HepG2 (cell line): ENCODE results near the gene RABIF. TPM values are rescaled to one million over a fixed set of nuclear protein-coding genes. Genes with fewer than 3 reads are reported as not detected.

ENCODE experiments used
- ATAC-seq: fragments of 200-7000 bp; cut with Tn5 transposase; 3 replicates; pipeline ENCODE4 v1.9.1; 2020; ENCODE audit warnings: mild to moderate bottlenecking, moderate library complexity
- BruUV-seq: library from RNA; stranded (reverse); fragments of 400-500 nt; replicated peaks from 2 replicates; lab custom pipeline; 2021; lab: Mats Ljungman, UMichigan
- CTCF ChIA-PET: fragments of 300-600 bp; formaldehyde crosslinking; extraction: SDS; loops from one replicate; lab custom pipeline; 2021; ENCODE audit warnings: low total read pairs, inconsistent platforms, low intra/inter-chr PET ratio; lab: Yijun Ruan, JAX
- POLR2A ChIA-PET: fragments of 350-600 bp; sonication (Branson Sonifier 250); formaldehyde crosslinking; loops from one replicate; lab custom pipeline; 2020; ENCODE audit warnings: antibody characterized with exemption, inconsistent platforms; lab: Yijun Ruan, JAX
- DNase-seq: peaks from one replicate; pipeline ENCODE4 v3.0.0-alpha.2; 2015; ENCODE audit warnings: low spot score
- FAIRE-seq: peaks from 3 replicates; lab custom pipeline; 2011; peaks lifted over from hg19 to GRCh38; lab: Jason Lieb, UNC
- H2AFZ ChIP-seq: one replicate; pipeline ENCODE4 v1.6.1; 2011; ENCODE audit warnings: low read length, inconsistent platforms
- H3K27ac ChIP-seq: fragments of 300-600 bp; 3 replicates; pipeline ENCODE4 v1.8.0; 2011; ENCODE audit warnings: mixed run types, mild to moderate bottlenecking, mixed read lengths, low read length, inconsistent platforms; ENCODE audit not compliant: insufficient read depth; ENCODE audit errors: extremely low read length
- H3K27me3 ChIP-seq, 2 experiments: fragments of 200-600 bp in 1 of 2; 2 replicates in 1 of 2; 3 replicates in 1 of 2; pipeline versions ENCODE4 v1.6.0 to v1.8.0; 2011; ENCODE audit warnings: low read length in 2 of 2, mild to moderate bottlenecking in 2 of 2, moderate library complexity in 2 of 2, inconsistent platforms in 1 of 2; ENCODE audit not compliant: insufficient read depth in 2 of 2, control insufficient read depth in 1 of 2
- H3K36me3 ChIP-seq, 2 experiments: fragments of 200-600 bp in 1 of 2; replicated peaks in 1 of 2; 2 replicates in 1 of 2; 3 replicates in 1 of 2; pipeline versions ENCODE4 v1.5.1 to v1.8.0; 2011; ENCODE audit warnings: low read length in 2 of 2, inconsistent platforms in 1 of 2; ENCODE audit not compliant: insufficient read depth in 2 of 2, control insufficient read depth in 1 of 2
- H3K4me1 ChIP-seq: 2 replicates; pipeline ENCODE4 v1.5.1; 2012; ENCODE audit warnings: low read length, inconsistent platforms; ENCODE audit not compliant: insufficient read depth
- H3K4me2 ChIP-seq: 2 replicates; pipeline ENCODE4 v1.6.0; 2011; ENCODE audit warnings: low read depth, low read length, inconsistent platforms
- H3K4me3 ChIP-seq, 3 experiments: fragments of 200-600 bp in 1 of 3; sonication (generic), shearing (Covaris generic) in 1 of 3; replicated peaks in 1 of 3; 2 replicates each; pipeline ENCODE4 v1.5.1; 2011 to 2016; ENCODE audit warnings: low read length in 3 of 3, inconsistent platforms in 2 of 3, low read depth in 2 of 3, mild to moderate bottlenecking in 2 of 3, control low read depth in 1 of 3, mixed read lengths in 1 of 3; ENCODE audit not compliant: insufficient read depth in 1 of 3
- H3K79me2 ChIP-seq: one replicate; pipeline ENCODE4 v1.6.1; 2011; ENCODE audit warnings: low read length, inconsistent platforms; ENCODE audit not compliant: insufficient read depth
- H3K9ac ChIP-seq: 2 replicates; pipeline ENCODE4 v1.6.0; 2011; ENCODE audit warnings: mild to moderate bottlenecking, low read depth, low read length, inconsistent platforms; ENCODE audit not compliant: insufficient read depth
- H3K9me3 ChIP-seq: 2 replicates; pipeline ENCODE4 v1.5.1; 2012; ENCODE audit warnings: mild to moderate bottlenecking, low read length
- H4K20me1 ChIP-seq: 2 replicates; pipeline ENCODE4 v1.6.0; 2011; ENCODE audit warnings: inconsistent platforms, mild to moderate bottlenecking, low read length, moderate library complexity; ENCODE audit not compliant: insufficient read depth
- ATF7 ChIP-seq, 2 experiments: fragments of 450-650 bp in 1 of 2; sonication (generic) in 1 of 2; formaldehyde crosslinking in 1 of 2; IDR thresholded peaks; 2 replicates each; pipeline versions ENCODE4 v1.4.0 to v1.6.1; 2016 to 2020; ENCODE audit warnings: antibody characterized with exemption in 1 of 2, mild to moderate bottlenecking in 1 of 2, missing genetic modification reagents in 1 of 2
- BRCA1 ChIP-seq: sonication (generic); formaldehyde crosslinking; IDR thresholded peaks from 2 replicates; pipeline ENCODE4 v1.4.0; 2020; ENCODE audit warnings: missing genetic modification reagents
- CENPT ChIP-seq: sonication (generic); formaldehyde crosslinking; IDR thresholded peaks from 2 replicates; pipeline ENCODE4 v1.8.0; 2022; ENCODE audit warnings: low read depth, mild to moderate bottlenecking, moderate library complexity, missing genetic modification reagents
- HNF4A ChIP-seq: sonication (generic); formaldehyde crosslinking; IDR thresholded peaks from 2 replicates; pipeline ENCODE4 v1.4.0; 2020; ENCODE audit warnings: missing genetic modification reagents
- HNRNPL ChIP-seq: fragments of 200-400 bp; formaldehyde crosslinking; IDR thresholded peaks from 2 replicates; pipeline ENCODE4 v1.6.1; 2017; ENCODE audit warnings: mild to moderate bottlenecking, low read depth, low read length
- NFATC3 ChIP-seq: sonication (generic); formaldehyde crosslinking; IDR thresholded peaks from 2 replicates; pipeline ENCODE4 v1.5.1; 2020; ENCODE audit warnings: mild to moderate bottlenecking, missing genetic modification reagents
- PAF1 ChIP-seq: IDR thresholded peaks from 2 replicates; pipeline ENCODE4 v1.6.1; 2016; ENCODE audit warnings: missing genetic modification reagents, missing compliant biosample characterization
- PHF21A ChIP-seq: sonication (generic); formaldehyde crosslinking; IDR thresholded peaks from 2 replicates; pipeline ENCODE4 v1.5.0; 2020; ENCODE audit warnings: mild to moderate bottlenecking, missing genetic modification reagents
- REPIN1 ChIP-seq: sonication (generic); formaldehyde crosslinking; IDR thresholded peaks from 2 replicates; pipeline ENCODE4 v1.8.0; 2022; ENCODE audit warnings: missing genetic modification reagents, low read depth, mild to moderate bottlenecking, borderline replicate concordance
- RFX3 ChIP-seq: IDR thresholded peaks from 2 replicates; pipeline ENCODE4 v1.6.1; 2016; ENCODE audit warnings: missing biosample characterization, missing genetic modification reagents
- SMC3 ChIP-seq: IDR thresholded peaks from 2 replicates; pipeline ENCODE4 v1.6.1; 2011; ENCODE audit warnings: low read length, improper control_type of control experiment
- STAG1 ChIP-seq: sonication (generic); formaldehyde crosslinking; IDR thresholded peaks from 2 replicates; pipeline ENCODE4 v1.4.0; 2020; ENCODE audit warnings: missing genetic modification reagents
- STAT5B ChIP-seq: sonication (generic); formaldehyde crosslinking; IDR thresholded peaks from 2 replicates; pipeline ENCODE4 v1.4.0; 2020; ENCODE audit warnings: missing genetic modification reagents
- TEAD2 ChIP-seq: sonication (generic); formaldehyde crosslinking; IDR thresholded peaks from 2 replicates; pipeline ENCODE4 v1.9.0; 2021; ENCODE audit warnings: missing genetic modification reagents
- YEATS4 ChIP-seq: sonication (generic); formaldehyde crosslinking; IDR thresholded peaks from 2 replicates; pipeline ENCODE4 v1.4.0; 2020; ENCODE audit warnings: missing genetic modification reagents, borderline replicate concordance
- ZFY ChIP-seq: sonication (generic); formaldehyde crosslinking; IDR thresholded peaks from 2 replicates; pipeline ENCODE4 v1.4.0; 2020; ENCODE audit warnings: missing genetic modification reagents
- ZNF263 ChIP-seq: sonication (generic); formaldehyde crosslinking; IDR thresholded peaks from 2 replicates; pipeline ENCODE4 v1.4.0; 2020; ENCODE audit warnings: missing genetic modification reagents
- ZNF326 ChIP-seq: sonication (generic); formaldehyde crosslinking; IDR thresholded peaks from 2 replicates; pipeline ENCODE4 v1.4.0; 2020; ENCODE audit warnings: missing genetic modification reagents, borderline replicate concordance
- ZNF451 ChIP-seq: sonication (generic); formaldehyde crosslinking; IDR thresholded peaks from 2 replicates; pipeline ENCODE4 v1.5.0; 2020; ENCODE audit warnings: mild to moderate bottlenecking, missing genetic modification reagents
- ZNF530 ChIP-seq: sonication (generic); formaldehyde crosslinking; IDR thresholded peaks from 2 replicates; pipeline ENCODE4 v1.5.0; 2020; ENCODE audit warnings: low read depth, mild to moderate bottlenecking, missing genetic modification reagents
- ZNF549 ChIP-seq: sonication (generic); formaldehyde crosslinking; IDR thresholded peaks from 2 replicates; pipeline ENCODE4 v1.5.0; 2020; ENCODE audit warnings: missing genetic modification reagents
- ZNF605 ChIP-seq: sonication (generic); formaldehyde crosslinking; IDR thresholded peaks from 2 replicates; pipeline ENCODE4 v1.8.0; 2022; ENCODE audit warnings: mild to moderate bottlenecking, missing genetic modification reagents
- WGBS: methylation state at CpG from one replicate; pipeline ENCODE4 v1.1.6; 2017; ENCODE audit warnings: low lambda C conversion rate; 5-methylcytosine and 5-hydroxymethylcytosine counted together
- in situ Hi-C: cut with HindIII; loops from 2 replicates; pipeline ENCODE4 v1.10.0; 2017; ENCODE audit warnings: low pct_unique_long_range_greater_than_20kb; ENCODE audit not compliant: extremely low pct_ligation_motif_present
- intact Hi-C: fragments of 100-400 bp; cut with micrococcal nuclease; formaldehyde crosslinking; loops from one replicate; pipeline ENCODE4 v1.10.0; 2022; ENCODE audit not compliant: unreplicated experiment
- polyA plus RNA-seq, 8 experiments: library from polyadenylated mRNA; depleted of rRNA in 3 of 8; stranded (reverse) in 7 of 8; unstranded in 1 of 8; fragments of >200 nt; fragmentation: Illumina TruSeq in 4 of 8; extraction: Trizol in 4 of 8; gene quantifications; 2 replicates each; pipeline versions ENCODE4 v1.2.1 to v1.2.3, GENCODE V29; 2011 to 2016; ENCODE audit warnings: low read depth in 4 of 8, missing spikeins in 1 of 8, mixed read lengths in 1 of 8; ENCODE audit not compliant: insufficient read depth in 1 of 8
- total RNA-seq, 5 experiments: library from RNA; depleted of rRNA; stranded (reverse); fragments of >200 nt; fragmentation: Illumina TruSeq; extraction: Trizol; gene quantifications; 2 replicates each; pipeline ENCODE4 v1.2.3, GENCODE V29; 2016; ENCODE audit warnings: low read depth in 1 of 5
- TF ChIP-seq, protein P1 (sequence below): sonication (generic); formaldehyde crosslinking; IDR thresholded peaks from 2 replicates; pipeline ENCODE4 v1.8.0; 2022; ENCODE audit warnings: mild to moderate bottlenecking, missing genetic modification reagents

Gene RABIF
- total and polyA plus RNA-seq, 2 of the 13 experiments (the other 11 are each of a cell fraction or from before 2014, with no cell fraction given), result 7.6 to 8.3 TPM

DNA sequence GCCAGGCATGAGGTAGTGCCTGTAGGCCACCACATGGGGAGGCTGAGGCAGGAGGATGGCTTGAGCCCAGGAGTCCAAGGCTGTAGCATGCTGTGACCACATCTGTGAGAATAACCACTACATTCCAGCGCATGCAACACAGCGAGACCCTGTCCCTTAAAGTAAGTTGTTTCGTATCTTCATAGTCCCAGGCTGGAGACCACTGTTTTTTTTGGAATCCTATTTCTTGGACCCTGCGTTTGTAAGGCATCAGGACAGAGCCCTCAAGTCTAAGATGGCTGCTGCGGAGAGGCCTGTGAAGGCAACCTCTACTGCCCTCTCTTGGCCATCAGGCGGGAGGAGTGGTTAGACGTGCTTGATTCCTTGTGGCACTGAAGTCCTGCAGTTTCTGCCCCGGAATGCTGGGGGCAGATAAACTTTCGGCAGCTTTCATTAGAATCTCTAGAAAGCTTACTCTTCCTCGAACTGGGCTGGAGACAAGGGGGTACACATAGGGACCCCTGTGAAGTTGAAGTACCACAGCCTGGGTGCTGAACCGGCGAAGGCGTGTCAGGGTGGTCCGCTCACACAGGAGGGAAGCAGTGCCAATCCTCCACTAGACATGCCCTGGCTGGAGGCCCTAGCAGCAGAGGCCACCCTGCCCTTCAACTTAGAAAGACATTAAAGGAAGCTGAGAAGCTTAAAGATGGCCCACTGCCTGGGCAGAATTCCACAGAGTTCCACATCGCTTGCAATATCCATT, 36.6 kb downstream of the RABIF start (continued):
- TF ChIP-seq RFX3 (CRISPR knock-in tag), result no peak
- TF ChIP-seq ZNF326, result no peak
- TF ChIP-seq ZNF530 (CRISPR knock-in tag), result no peak
- TF ChIP-seq STAG1 (CRISPR knock-in tag), result peak; percentile 59
- no peak for TF ChIP-seq ATF7 (IDR thresholded peaks at IDR 0.05)
- no peak for TF ChIP-seq ATF7 (CRISPR knock-in tag; IDR thresholded peaks at IDR 0.05)
- TF ChIP-seq CENPT (CRISPR knock-in tag), result no peak
- peak; percentile 36; the same call in 1 of the 2 replicates for TF ChIP-seq SMC3

DNA sequence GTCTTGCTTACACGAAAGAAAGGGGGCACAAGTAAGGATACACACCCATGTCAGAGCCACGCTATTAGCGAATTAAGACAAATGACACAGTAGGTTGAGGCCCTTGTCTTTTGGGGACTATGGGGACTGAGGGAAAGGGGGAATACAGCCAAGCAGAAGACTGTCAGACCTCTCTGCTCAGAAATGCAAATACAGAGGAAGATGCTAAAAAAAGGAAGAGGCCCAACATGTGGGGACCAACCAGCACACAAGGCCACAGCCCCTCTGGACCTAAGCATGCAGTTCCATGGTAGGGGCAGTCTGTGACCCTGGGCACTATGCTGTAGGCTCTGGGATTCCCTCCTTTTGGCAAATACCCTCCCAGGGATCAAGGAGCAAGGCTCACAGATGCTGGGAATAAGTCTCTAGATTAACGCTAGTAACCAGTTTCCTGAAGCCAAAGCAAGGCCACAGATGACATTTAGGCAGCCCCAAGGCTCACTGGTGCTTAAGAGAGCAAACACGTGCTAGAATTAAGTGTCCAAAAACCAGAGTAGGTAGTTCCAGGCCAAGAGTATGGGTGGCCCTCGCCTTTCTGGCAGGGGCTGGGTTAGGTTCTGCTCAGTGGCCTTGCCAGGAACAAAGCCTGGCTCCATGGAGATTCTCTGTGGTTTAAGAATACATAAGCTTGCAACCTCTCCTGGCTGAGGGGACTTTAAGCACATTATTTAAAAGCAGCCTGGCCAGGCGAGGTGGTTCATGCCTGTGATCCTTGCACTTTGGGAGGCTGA, 38.2 kb downstream of the RABIF start:
- Histone ChIP-seq H3K79me2 (no peaks in the 10 kb centered on the region), H3K4me3 (no peak overlapping the region), H3K27me3 (no peaks in the 10 kb centered on the region), H4K20me1 (no peaks in the 10 kb centered on the region), H3K36me3 (peaks cover 1 to 12% of the 10 kb centered on the region in 2 experiments; a peak in 2 of 5 replicates), H3K4me2 (no peak overlapping the region), H3K9ac (0 out of 2 replicates have a peak overlapping the region, but pooled peaks have one; percentile 3), H3K27ac (peak overlapping the region; percentile 38), H2AFZ (no peak overlapping the region), H3K4me1 (peaks cover 50% of the 10 kb centered on the region), H3K9me3 (no peaks in the 10 kb centered on the region)
- DNase-seq (no peak), FAIRE-seq (no peak), ATAC-seq (peak; percentile 27)
- in situ Hi-C loops (no loop called here), intact Hi-C loops (no loop called here)
- ChIA-PET CTCF (no interaction called here), POLR2A (interaction anchor here (0.6 to 1.3 kb wide), 2 partner anchors 10 to 11 kb away, joined by 3 read pairs; no protein-coding TSS in a partner anchor)
- no TSS peak for BruUV-seq
- WGBS, result 79% methylated on average over 7 of the region's 7 CpGs
- 0 out of 2 replicates have a peak, but pooled peaks have one; percentile 23 for TF ChIP-seq REPIN1 (CRISPR knock-in tag)
- 0 out of 2 replicates have a peak, but pooled peaks have one; percentile 16 for TF ChIP-seq ZFY (CRISPR knock-in tag)
- TF ChIP-seq ZNF451 (CRISPR knock-in tag), result no peak
- TF ChIP-seq TEAD2 (CRISPR knock-in tag), result no peak
- no peak for TF ChIP-seq NFATC3
- peak; percentile 46; the same call in 1 of the 2 replicates for TF ChIP-seq HNF4A (CRISPR knock-in tag)
- no peak for TF ChIP-seq HNRNPL
- no peak for TF ChIP-seq ZNF549 (CRISPR knock-in tag)
- TF ChIP-seq YEATS4 (CRISPR knock-in tag), result no peak
- TF ChIP-seq ZNF605, result no peak
- no peak for TF ChIP-seq STAT5B (CRISPR knock-in tag)
- TF ChIP-seq PHF21A, result 0 out of 2 replicates have a peak, but pooled peaks have one; percentile 21
- no peak for TF ChIP-seq BRCA1 (CRISPR knock-in tag)
- TF ChIP-seq PAF1, result no peak
- TF ChIP-seq, protein P1, sequence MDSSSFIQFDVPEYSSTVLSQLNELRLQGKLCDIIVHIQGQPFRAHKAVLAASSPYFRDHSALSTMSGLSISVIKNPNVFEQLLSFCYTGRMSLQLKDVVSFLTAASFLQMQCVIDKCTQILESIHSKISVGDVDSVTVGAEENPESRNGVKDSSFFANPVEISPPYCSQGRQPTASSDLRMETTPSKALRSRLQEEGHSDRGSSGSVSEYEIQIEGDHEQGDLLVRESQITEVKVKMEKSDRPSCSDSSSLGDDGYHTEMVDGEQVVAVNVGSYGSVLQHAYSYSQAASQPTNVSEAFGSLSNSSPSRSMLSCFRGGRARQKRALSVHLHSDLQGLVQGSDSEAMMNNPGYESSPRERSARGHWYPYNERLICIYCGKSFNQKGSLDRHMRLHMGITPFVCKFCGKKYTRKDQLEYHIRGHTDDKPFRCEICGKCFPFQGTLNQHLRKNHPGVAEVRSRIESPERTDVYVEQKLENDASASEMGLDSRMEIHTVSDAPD (CRISPR knock-in tag), result 0 out of 2 replicates have a peak, but pooled peaks have one; percentile 22
- TF ChIP-seq ZNF263 (CRISPR knock-in tag), result 0 out of 2 replicates have a peak, but pooled peaks have one; percentile 28
